SK-N-SH (cell line): ENCODE data around the gene EWSR1.

Experiments
- CTCF ChIP-seq: fragments of 200-600 bp; sonication (generic); IDR thresholded peaks from 2 replicates; pipeline ENCODE4 v1.6.1; 2017; ENCODE audit warnings: antibody characterized with exemption, mild to moderate bottlenecking, moderate library complexity
- EZH2phosphoT487 ChIP-seq: fragments of 200-600 bp; sonication (generic); IDR thresholded peaks from 2 replicates; pipeline ENCODE4 v1.6.1; 2017; ENCODE audit warnings: low read depth, mixed run types, mild to moderate bottlenecking, antibody characterized with exemption, moderate library complexity, borderline replicate concordance
- GABPA ChIP-seq: IDR thresholded peaks from 2 replicates; pipeline ENCODE4 v1.4.0; 2012; ENCODE audit warnings: low read depth, mild to moderate bottlenecking
- GATA2 ChIP-seq: sonication (generic); formaldehyde crosslinking; IDR thresholded peaks from 2 replicates; pipeline ENCODE4 v1.5.0; 2020; ENCODE audit warnings: mild to moderate bottlenecking, missing genetic modification reagents
- MAX ChIP-seq: IDR thresholded peaks from 2 replicates; pipeline ENCODE4 v1.4.0; 2012; ENCODE audit warnings: low read depth
- MEF2A ChIP-seq: IDR thresholded peaks from 2 replicates; pipeline ENCODE4 v1.4.0; 2012; ENCODE audit warnings: low read depth, borderline replicate concordance
- RCOR1 ChIP-seq: fragments of 150-350 bp; IDR thresholded peaks from 2 replicates; pipeline ENCODE4 v1.6.1; 2017; ENCODE audit warnings: antibody characterized with exemption, low read length
- REST ChIP-seq: IDR thresholded peaks from 2 replicates; pipeline ENCODE4 v1.6.1; 2012; ENCODE audit warnings: mild to moderate bottlenecking, low read depth, low read length, moderate library complexity
- SIN3A ChIP-seq: IDR thresholded peaks from 2 replicates; pipeline ENCODE4 v1.6.1; 2012; ENCODE audit warnings: low read depth, mild to moderate bottlenecking, low read length, moderate library complexity, borderline replicate concordance
- TAF1 ChIP-seq: IDR thresholded peaks from 2 replicates; pipeline ENCODE4 v1.6.1; 2012; ENCODE audit warnings: low read depth, mild to moderate bottlenecking, low read length, moderate library complexity, borderline replicate concordance
- TCF12 ChIP-seq: IDR thresholded peaks from 2 replicates; pipeline ENCODE4 v1.4.0; 2012
- TEAD4 ChIP-seq: IDR thresholded peaks from 2 replicates; pipeline ENCODE4 v1.4.0; 2012; ENCODE audit warnings: mild to moderate bottlenecking, borderline replicate concordance; ENCODE audit not compliant: insufficient read depth
- YY1 ChIP-seq: IDR thresholded peaks from 2 replicates; pipeline ENCODE4 v1.4.0; 2012; ENCODE audit warnings: low read depth, mild to moderate bottlenecking

GRCh38 chr22:29259253-29259899, 8.7 kb upstream of the EWSR1 start:
- TF ChIP-seq CTCF (no peak; the same call in 1 of the 2 replicates), MEF2A (no peak), GATA2 (CRISPR knock-in tag) (no peak), EZH2phosphoT487 (no peak), RCOR1 (no peak), REST (no peak), SIN3A (no peak), GABPA (no peak), TCF12 (no peak), YY1 (no peak), TEAD4 (no peak), TAF1 (no peak), MAX (no peak)
